A673 (cell line): ENCODE measurements around the gene TMOD1. TPM values are rescaled to one million over a fixed set of nuclear protein-coding genes. Genes with fewer than 3 reads are reported as not detected.

Source experiments
- BruUV-seq: library from RNA; stranded (reverse); fragments of 400-500 nt; replicated peaks from 2 replicates; lab custom pipeline; 2021; lab: Mats Ljungman, UMichigan
- CTCF ChIA-PET: fragments of 300-600 bp; sonication (Branson Sonifier 250); formaldehyde crosslinking; loops from one replicate; lab custom pipeline; 2022; ENCODE audit warnings: antibody characterized with exemption; lab: Charles Lee
- POLR2A ChIA-PET: fragments of 300-600 bp; sonication (Branson Sonifier 250); formaldehyde crosslinking; loops from one replicate; lab custom pipeline; 2022; ENCODE audit warnings: antibody characterized with exemption; ENCODE audit not compliant: low non-redundant PET; lab: Charles Lee
- DNase-seq: peaks from one replicate; pipeline ENCODE4 v3.0.0-alpha.2; 2015; ENCODE audit warnings: low spot score
- H3K27ac ChIP-seq: fragments of 200-600 bp; sonication (generic); 2 replicates; pipeline ENCODE4 v1.5.1; 2016; ENCODE audit warnings: mixed run types, low read depth, mild to moderate bottlenecking, mixed read lengths, antibody characterized with exemption, low read length; ENCODE audit not compliant: poor library complexity, severe bottlenecking
- H3K27me3 ChIP-seq: fragments of 200-600 bp; sonication (generic); replicated peaks from 2 replicates; pipeline ENCODE4 v1.6.1; 2017; ENCODE audit warnings: mixed run types, low read depth, mild to moderate bottlenecking, mixed read lengths, antibody characterized with exemption, low read length; ENCODE audit not compliant: insufficient read depth, poor library complexity
- H3K36me3 ChIP-seq: fragments of 200-600 bp; sonication (generic); 2 replicates; pipeline ENCODE4 v1.6.1; 2016; ENCODE audit warnings: mixed run types, mild to moderate bottlenecking, mixed read lengths, antibody characterized with exemption, low read length; ENCODE audit not compliant: insufficient read depth, poor library complexity, severe bottlenecking
- H3K4me1 ChIP-seq: fragments of 200-600 bp; sonication (generic); 2 replicates; pipeline ENCODE4 v1.6.1; 2017; ENCODE audit warnings: mixed run types, mild to moderate bottlenecking, mixed read lengths, antibody characterized with exemption, low read length; ENCODE audit not compliant: insufficient read depth, poor library complexity, severe bottlenecking
- H3K4me3 ChIP-seq: fragments of 200-600 bp; sonication (generic); 2 replicates; pipeline ENCODE4 v1.5.1; 2016; ENCODE audit warnings: low read depth, mixed run types, mild to moderate bottlenecking, mixed read lengths, low read length; ENCODE audit not compliant: poor library complexity, severe bottlenecking
- H3K9me3 ChIP-seq: fragments of 200-600 bp; sonication (generic); 2 replicates; pipeline ENCODE4 v1.6.1; 2016; ENCODE audit warnings: mixed run types, low read depth, mild to moderate bottlenecking, mixed read lengths, antibody characterized with exemption, low read length; ENCODE audit not compliant: poor library complexity, severe bottlenecking
- EZH2 ChIP-seq: fragments of 200-600 bp; sonication (generic); IDR thresholded peaks from 2 replicates; pipeline ENCODE4 v1.6.1; 2017; ENCODE audit warnings: borderline replicate concordance, low read depth, mild to moderate bottlenecking, mixed read lengths, antibody characterized with exemption, low read length; ENCODE audit not compliant: poor library complexity, severe bottlenecking
- intact Hi-C: fragments of 100-400 bp; cut with micrococcal nuclease; formaldehyde crosslinking; loops from one replicate; pipeline ENCODE4 v1.10.0; 2022; ENCODE audit not compliant: unreplicated experiment
- total RNA-seq: library from RNA; stranded (reverse); gene quantifications from 2 replicates; pipeline ENCODE4 v1.2.3, GENCODE V29; 2021
- TF ChIP-seq, protein P1 (sequence below): fragments of 300-800, 200-600 bp; sonication (generic); conservative IDR thresholded peaks from 2 replicates; pipeline ENCODE4 v1.5.1; 2017; ENCODE audit warnings: low read depth, mild to moderate bottlenecking, antibody characterized with exemption, low read length, moderate library complexity, mixed read lengths

The TMOD1 gene
- total RNA-seq, 1 experiment from 2014 or later = 0.09 TPM

DNA sequence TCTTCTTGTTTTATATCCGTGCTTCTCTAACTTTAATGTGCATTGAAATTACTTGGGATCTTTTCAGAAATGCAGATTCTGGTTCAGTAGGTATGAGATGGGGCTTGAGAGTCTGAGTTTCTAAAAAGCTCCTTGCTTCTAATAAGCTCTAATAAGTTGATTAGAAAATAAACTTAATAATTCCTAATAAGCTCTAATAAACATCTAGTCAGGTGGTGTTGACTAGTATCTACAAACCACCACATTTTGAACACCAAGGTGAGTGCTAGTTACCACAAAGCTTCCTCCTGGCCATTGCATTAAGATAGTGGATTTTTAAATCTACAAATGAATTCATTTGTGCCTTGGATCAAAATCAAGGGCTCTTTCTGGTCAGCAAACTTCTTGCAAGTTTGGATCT is 5.3 kb downstream of the TMOD1 start:
- peaks cover 47% of the 10 kb centered on the region for H3K27me3 ChIP-seq
- no TSS peak for BruUV-seq
- CTCF ChIA-PET = no interaction called here

GRCh38 chr9:97507428-97507984 is 6.0 kb downstream of the TMOD1 start:
- Histone ChIP-seq H3K27ac (no peak overlapping the region), H3K27me3 (peaks cover 40% of the 10 kb centered on the region), H3K36me3 (no peaks in the 10 kb centered on the region), H3K4me3 (no peak overlapping the region), H3K4me1 (no peaks in the 10 kb centered on the region), H3K9me3 (no peaks in the 10 kb centered on the region)
- ChIA-PET POLR2A (no interaction called here), CTCF (no interaction called here)
- BruUV-seq = no TSS peak
- TF ChIP-seq, protein P1, sequence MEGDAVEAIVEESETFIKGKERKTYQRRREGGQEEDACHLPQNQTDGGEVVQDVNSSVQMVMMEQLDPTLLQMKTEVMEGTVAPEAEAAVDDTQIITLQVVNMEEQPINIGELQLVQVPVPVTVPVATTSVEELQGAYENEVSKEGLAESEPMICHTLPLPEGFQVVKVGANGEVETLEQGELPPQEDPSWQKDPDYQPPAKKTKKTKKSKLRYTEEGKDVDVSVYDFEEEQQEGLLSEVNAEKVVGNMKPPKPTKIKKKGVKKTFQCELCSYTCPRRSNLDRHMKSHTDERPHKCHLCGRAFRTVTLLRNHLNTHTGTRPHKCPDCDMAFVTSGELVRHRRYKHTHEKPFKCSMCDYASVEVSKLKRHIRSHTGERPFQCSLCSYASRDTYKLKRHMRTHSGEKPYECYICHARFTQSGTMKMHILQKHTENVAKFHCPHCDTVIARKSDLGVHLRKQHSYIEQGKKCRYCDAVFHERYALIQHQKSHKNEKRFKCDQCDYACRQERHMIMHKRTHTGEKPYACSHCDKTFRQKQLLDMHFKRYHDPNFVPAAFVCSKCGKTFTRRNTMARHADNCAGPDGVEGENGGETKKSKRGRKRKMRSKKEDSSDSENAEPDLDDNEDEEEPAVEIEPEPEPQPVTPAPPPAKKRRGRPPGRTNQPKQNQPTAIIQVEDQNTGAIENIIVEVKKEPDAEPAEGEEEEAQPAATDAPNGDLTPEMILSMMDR = no peak
- TF ChIP-seq EZH2 = no peak
- DNase-seq = no peak
- intact Hi-C loops = no loop called here

More for the DNA sequence above, 5.3 kb downstream of the TMOD1 start:
- Histone ChIP-seq H3K9me3 (no peaks in the 10 kb centered on the region), H3K4me1 (peaks cover 7% of the 10 kb centered on the region), H3K27ac (no peak overlapping the region), H3K4me3 (no peak overlapping the region), H3K36me3 (no peaks in the 10 kb centered on the region)
- DNase-seq = no peak
- POLR2A ChIA-PET = no interaction called here
- TF ChIP-seq EZH2 = no peak
- TF ChIP-seq, protein P1 = no peak
- intact Hi-C loops = no loop called here

DNA sequence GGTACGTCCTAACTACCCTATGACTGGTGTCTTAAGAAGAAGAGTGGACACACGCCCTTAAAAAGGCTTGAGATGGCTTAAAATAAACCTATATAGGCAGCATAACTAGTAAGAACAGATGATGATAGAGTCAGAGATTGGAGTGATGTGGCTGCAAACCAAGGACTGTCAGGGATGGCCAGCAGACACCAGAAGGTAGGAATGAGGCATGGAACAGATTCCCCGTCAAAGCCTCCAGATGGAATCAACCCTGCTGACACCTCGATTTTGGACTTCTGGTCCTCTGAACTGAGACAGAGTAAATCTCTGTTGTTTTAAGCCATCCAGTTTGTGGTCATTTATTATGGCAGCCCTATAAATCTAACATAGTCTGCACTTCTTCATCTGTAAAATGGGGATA is 7.4 kb downstream of the TMOD1 start:
- Histone ChIP-seq H3K27ac (no peak overlapping the region), H3K27me3 (peaks cover 26% of the 10 kb centered on the region), H3K4me1 (no peaks in the 10 kb centered on the region), H3K36me3 (no peaks in the 10 kb centered on the region), H3K9me3 (no peaks in the 10 kb centered on the region), H3K4me3 (no peak overlapping the region)
- no peak for DNase-seq
- no peak for TF ChIP-seq EZH2
- TF ChIP-seq, protein P1 = no peak
- no TSS peak for BruUV-seq
- intact Hi-C loops = no loop called here
- ChIA-PET CTCF (no interaction called here), POLR2A (no interaction called here)
